Hematopoietic multipotent progenitor cell treated with erythropoietin and hydrocortisone succinate and interleukin-3 and kit ligand, for 17 days (in vitro differentiated cells): ENCODE measurements around the gene PNP.
"Not testable (repeated sequence)": the region's sequence is repeated elsewhere in the genome, so short reads cannot be mapped to it uniquely, and the experiment has no call there.

Experiments
- DNase-seq: peaks from one replicate; pipeline ENCODE4 v3.0.0-alpha.2; 2015; ENCODE audit warnings: low spot score

PNP gene

GRCh38 chr14:20492486-20492885, 23.3 kb downstream of the PNP start:
- no peak for DNase-seq

- no peak for DNase-seq
Measured at GRCh38 chr14:20493634-20494033, 24.4 kb downstream of the PNP start.

- DNase-seq = no peak
Measured at GRCh38 chr14:20494935-20495766, 25.9 kb downstream of the PNP start.

- no peak for DNase-seq
Measured at GRCh38 chr14:20498622-20499021, 29.4 kb downstream of the PNP start.

GRCh38 chr14:20499108-20499507, 29.9 kb downstream of the PNP start:
- DNase-seq = no peak

- DNase-seq = no peak
Measured at GRCh38 chr14:20499881-20500280, 30.7 kb downstream of the PNP start.

GRCh38 chr14:20501346-20501745, 32.1 kb downstream of the PNP start:
- no peak for DNase-seq

GRCh38 chr14:20503898-20504297, 34.7 kb downstream of the PNP start:
- DNase-seq = no peak

GRCh38 chr14:20506276-20506675, 37.1 kb downstream of the PNP start:
- not testable (repeated sequence) for DNase-seq

- DNase-seq = not testable (repeated sequence)
Measured at GRCh38 chr14:20506752-20507151, 37.5 kb downstream of the PNP start.

GRCh38 chr14:20507537-20507936, 38.3 kb downstream of the PNP start:
- DNase-seq = not testable (repeated sequence)

GRCh38 chr14:20508367-20508766, 39.2 kb downstream of the PNP start:
- DNase-seq = no peak

GRCh38 chr14:20512177-20512905, 43.1 kb downstream of the PNP start:
- no peak for DNase-seq

GRCh38 chr14:20515846-20516245, 46.6 kb downstream of the PNP start:
- DNase-seq = no peak

GRCh38 chr14:20516921-20517320, 47.7 kb downstream of the PNP start:
- no peak for DNase-seq

- no peak for DNase-seq
Measured at GRCh38 chr14:20522332-20522731, 53.1 kb downstream of the PNP start.

GRCh38 chr14:20524027-20524426, 54.8 kb downstream of the PNP start:
- DNase-seq = no peak
